WERI-Rb-1 (cell line): ENCODE data around the gene SPTB.

Experiments
- DNase-seq: peaks from one replicate; pipeline ENCODE4 v3.0.0-alpha.2; 2020
- H3K27ac ChIP-seq: fragments of 250-450 bp; sonication (Bioruptor Pico); 2 replicates; pipeline ENCODE4 v1.5.1; 2020; ENCODE audit warnings: mild to moderate bottlenecking, moderate library complexity
- H3K27me3 ChIP-seq: fragments of 250-450 bp; sonication (Bioruptor Pico); 2 replicates; pipeline ENCODE4 v1.5.1; 2021; ENCODE audit warnings: mild to moderate bottlenecking, low read depth, moderate library complexity; ENCODE audit not compliant: insufficient read depth, severe bottlenecking
- H3K36me3 ChIP-seq: fragments of 250-450 bp; sonication (Bioruptor Pico); 2 replicates; pipeline ENCODE4 v1.5.1; 2020; ENCODE audit warnings: mild to moderate bottlenecking, moderate library complexity
- H3K4me3 ChIP-seq: 2 replicates; pipeline ENCODE4 v1.5.1; 2011; ENCODE audit warnings: low read depth, mild to moderate bottlenecking, control low read depth, low read length
- H3K9me3 ChIP-seq: fragments of 250-450 bp; sonication (Bioruptor Pico); 2 replicates; pipeline ENCODE4 v1.5.1; 2021; ENCODE audit warnings: mild to moderate bottlenecking, moderate library complexity; ENCODE audit not compliant: severe bottlenecking
- TF ChIP-seq, protein P1 (sequence below): IDR thresholded peaks from 2 replicates; pipeline ENCODE4 v1.5.1; 2011; ENCODE audit warnings: low read depth, mild to moderate bottlenecking, control low read depth, inconsistent platforms, low read length

The SPTB gene

DNA sequence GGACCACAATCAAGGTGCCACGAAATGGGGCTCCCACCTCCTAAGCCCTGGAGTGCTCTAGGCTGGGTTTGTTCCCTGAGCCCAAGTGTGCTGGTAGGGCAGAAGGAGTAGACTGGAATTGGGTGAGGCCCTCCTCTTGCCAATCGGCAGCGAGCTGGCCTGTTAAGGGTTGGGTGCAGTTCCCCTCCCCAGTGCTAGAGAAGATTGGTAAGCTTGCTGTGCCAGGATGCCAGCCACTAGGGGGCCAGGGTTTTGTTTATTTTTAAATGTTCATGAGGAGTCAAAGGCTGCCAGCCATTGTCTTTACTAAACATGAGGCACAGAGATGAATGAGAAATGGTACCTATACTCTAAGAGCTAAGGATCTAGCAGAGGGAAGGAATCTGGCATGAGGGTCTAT is 79.7 kb downstream of the SPTB start:
- TF ChIP-seq, protein P1, sequence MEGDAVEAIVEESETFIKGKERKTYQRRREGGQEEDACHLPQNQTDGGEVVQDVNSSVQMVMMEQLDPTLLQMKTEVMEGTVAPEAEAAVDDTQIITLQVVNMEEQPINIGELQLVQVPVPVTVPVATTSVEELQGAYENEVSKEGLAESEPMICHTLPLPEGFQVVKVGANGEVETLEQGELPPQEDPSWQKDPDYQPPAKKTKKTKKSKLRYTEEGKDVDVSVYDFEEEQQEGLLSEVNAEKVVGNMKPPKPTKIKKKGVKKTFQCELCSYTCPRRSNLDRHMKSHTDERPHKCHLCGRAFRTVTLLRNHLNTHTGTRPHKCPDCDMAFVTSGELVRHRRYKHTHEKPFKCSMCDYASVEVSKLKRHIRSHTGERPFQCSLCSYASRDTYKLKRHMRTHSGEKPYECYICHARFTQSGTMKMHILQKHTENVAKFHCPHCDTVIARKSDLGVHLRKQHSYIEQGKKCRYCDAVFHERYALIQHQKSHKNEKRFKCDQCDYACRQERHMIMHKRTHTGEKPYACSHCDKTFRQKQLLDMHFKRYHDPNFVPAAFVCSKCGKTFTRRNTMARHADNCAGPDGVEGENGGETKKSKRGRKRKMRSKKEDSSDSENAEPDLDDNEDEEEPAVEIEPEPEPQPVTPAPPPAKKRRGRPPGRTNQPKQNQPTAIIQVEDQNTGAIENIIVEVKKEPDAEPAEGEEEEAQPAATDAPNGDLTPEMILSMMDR: peak; percentile 49
- H3K36me3 ChIP-seq: no peaks in the 10 kb centered on the region; the same call in 1 of the 2 replicates
- H3K9me3 ChIP-seq: no peaks in the 10 kb centered on the region
- no peak overlapping the region for H3K4me3 ChIP-seq
- DNase-seq: peak; percentile 28
- H3K27ac ChIP-seq: no peak overlapping the region
- H3K27me3 ChIP-seq: no peaks in the 10 kb centered on the region

GRCh38 chr14:64799555-64799954 is 80.2 kb downstream of the SPTB start:
- H3K27ac ChIP-seq: no peak overlapping the region
- H3K9me3 ChIP-seq: no peaks in the 10 kb centered on the region
- DNase-seq: no peak
- H3K27me3 ChIP-seq: no peaks in the 10 kb centered on the region
- no peak overlapping the region for H3K4me3 ChIP-seq
- TF ChIP-seq, protein P1: no peak
- no peaks in the 10 kb centered on the region; the same call in 1 of the 2 replicates for H3K36me3 ChIP-seq

- DNase-seq: no peak
- no peaks in the 10 kb centered on the region for H3K27me3 ChIP-seq
- TF ChIP-seq, protein P1: no peak
- no peak overlapping the region for H3K27ac ChIP-seq
- H3K4me3 ChIP-seq: no peak overlapping the region
- H3K9me3 ChIP-seq: no peaks in the 10 kb centered on the region
- no peaks in the 10 kb centered on the region; the same call in 1 of the 2 replicates for H3K36me3 ChIP-seq
These were observed 83.3 kb downstream of the SPTB start for GRCh38 chr14:64796369-64796768.

DNA sequence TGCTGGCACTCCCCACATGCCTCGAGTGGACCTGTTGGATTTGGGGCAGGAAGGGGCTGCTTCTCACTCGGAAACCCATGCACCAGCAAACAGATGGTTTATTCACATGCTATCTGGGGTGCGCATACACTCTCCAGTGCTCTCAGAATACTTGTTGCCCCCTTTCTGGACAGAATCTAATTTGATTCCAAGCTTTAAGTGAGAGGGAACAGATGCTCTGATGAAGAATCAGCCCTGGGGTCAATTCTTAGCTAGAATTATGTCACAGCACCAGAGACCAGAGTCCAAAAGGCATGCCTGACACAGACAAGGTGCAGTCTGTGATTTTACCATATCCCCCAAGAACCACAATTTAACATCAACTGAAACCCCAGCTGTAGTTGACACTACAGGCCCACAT is 83.8 kb downstream of the SPTB start:
- no peak overlapping the region for H3K27ac ChIP-seq
- no peaks in the 10 kb centered on the region for H3K27me3 ChIP-seq
- no peak overlapping the region for H3K4me3 ChIP-seq
- H3K9me3 ChIP-seq: no peaks in the 10 kb centered on the region
- no peaks in the 10 kb centered on the region; the same call in 1 of the 2 replicates for H3K36me3 ChIP-seq
- TF ChIP-seq, protein P1: no peak
- DNase-seq: no peak

DNA sequence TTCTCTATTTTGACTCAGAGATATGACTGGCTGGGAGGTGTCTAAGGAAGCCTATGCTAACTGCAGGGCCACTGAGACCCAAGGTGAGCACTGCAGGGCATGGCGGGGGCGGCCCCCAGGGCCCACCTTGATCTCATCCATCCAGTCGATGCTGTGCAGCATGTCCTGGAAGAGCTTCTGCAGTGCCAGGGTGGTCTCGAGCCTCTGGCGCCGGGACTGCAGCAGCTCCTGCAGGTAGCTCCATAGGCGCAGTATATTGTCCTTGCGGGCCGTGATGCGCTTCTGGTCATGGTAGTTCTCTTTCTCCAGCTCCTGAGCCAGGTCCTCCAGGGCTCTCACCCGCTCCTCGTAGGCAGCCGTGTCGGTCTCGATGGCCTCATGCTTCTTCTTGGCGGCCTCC is 84.5 kb downstream of the SPTB start:
- no peak for DNase-seq
- Histone ChIP-seq H3K27ac (no peak overlapping the region), H3K9me3 (no peaks in the 10 kb centered on the region), H3K36me3 (no peaks in the 10 kb centered on the region), H3K27me3 (no peaks in the 10 kb centered on the region), H3K4me3 (no peak overlapping the region)
- TF ChIP-seq, protein P1: no peak

GRCh38 chr14:64792871-64793560 is 86.7 kb downstream of the SPTB start:
- no peaks in the 10 kb centered on the region for H3K27me3 ChIP-seq
- no peak overlapping the region for H3K27ac ChIP-seq
- H3K36me3 ChIP-seq: no peaks in the 10 kb centered on the region
- H3K9me3 ChIP-seq: no peaks in the 10 kb centered on the region
- DNase-seq: no peak
- TF ChIP-seq, protein P1: no peak
- no peak overlapping the region for H3K4me3 ChIP-seq
